Small intestine (tissue), 7 donors: ENCODE results near the gene DRAXIN. TPM values are rescaled to one million over a fixed set of nuclear protein-coding genes. Genes with fewer than 3 reads are reported as not detected.

Experiments used
- DNase-seq, 2 donors: peaks; one replicate each; pipeline versions ENCODE4 v3.0.0 to v3.0.0-alpha.2; 2013
- FAIRE-seq: peaks from 2 replicates; lab custom pipeline; 2012; peaks lifted over from hg19 to GRCh38; lab: Jason Lieb, UNC
- H3K27ac ChIP-seq, 3 donors: one replicate each; pipeline ENCODE4 v1.5.1; 2013; ENCODE audit warnings: low read length in 2 of 3, mild to moderate bottlenecking in 2 of 3, control low read depth in 1 of 3, inconsistent platforms in 1 of 3, low read depth in 1 of 3, moderate library complexity in 1 of 3
- H3K27me3 ChIP-seq, 3 donors: one replicate each; pipeline ENCODE4 v1.6.1; 2013; ENCODE audit warnings: low read length in 3 of 3, inconsistent platforms in 1 of 3; ENCODE audit not compliant: control insufficient read depth in 3 of 3, insufficient read depth in 3 of 3
- H3K36me3 ChIP-seq, 3 donors: one replicate each; pipeline ENCODE4 v1.6.1; 2013; ENCODE audit warnings: low read length in 3 of 3, inconsistent platforms in 1 of 3, low read depth in 1 of 3, mild to moderate bottlenecking in 1 of 3, moderate library complexity in 1 of 3; ENCODE audit not compliant: control insufficient read depth in 3 of 3, insufficient read depth in 2 of 3
- H3K4me1 ChIP-seq, 3 donors: one replicate each; pipeline ENCODE4 v1.6.1; 2013; ENCODE audit warnings: low read length in 2 of 3, inconsistent platforms in 1 of 3, low read depth in 1 of 3, mild to moderate bottlenecking in 1 of 3, moderate library complexity in 1 of 3; ENCODE audit not compliant: control insufficient read depth in 3 of 3, insufficient read depth in 2 of 3
- H3K4me3 ChIP-seq, 3 donors: one replicate each; pipeline ENCODE4 v1.5.1; 2013; ENCODE audit warnings: low read length in 3 of 3, control low read depth in 1 of 3, inconsistent platforms in 1 of 3, low read depth in 1 of 3, mild to moderate bottlenecking in 1 of 3, moderate library complexity in 1 of 3
- H3K9me3 ChIP-seq, 2 donors: one replicate each; pipeline ENCODE4 v1.6.1; 2013; ENCODE audit warnings: low read depth in 1 of 2, low read length in 1 of 2; ENCODE audit not compliant: control insufficient read depth in 2 of 2, insufficient read depth in 1 of 2
- WGBS, 3 donors: extraction: QIAGEN DNeasy Blood & Tissue Kit; methylation state at CpG; one replicate each; pipeline ENCODE4 v1.1.7; 2013; 5-methylcytosine and 5-hydroxymethylcytosine counted together
- polyA plus RNA-seq, 4 donors: library from polyadenylated mRNA; stranded (reverse) in 3 of 4; unstranded in 1 of 4; fragments of 200-250 nt in 3 of 4; fragments of 120-200 nt in 1 of 4; gene quantifications; one replicate each; pipeline versions ENCODE4 v1.2.1 to v1.2.3, GENCODE V29; 2013
- donor health status: healthy with polysubstance abuse.
- donor health status: control.
- donor health status: control.
- donor health status: Bipolar disorder and iron deficiency.
- donor health status: healthy.

The DRAXIN gene
- polyA plus RNA-seq, 4 donors, result 0.07 to 0.15 TPM; not detected in 2

DNA sequence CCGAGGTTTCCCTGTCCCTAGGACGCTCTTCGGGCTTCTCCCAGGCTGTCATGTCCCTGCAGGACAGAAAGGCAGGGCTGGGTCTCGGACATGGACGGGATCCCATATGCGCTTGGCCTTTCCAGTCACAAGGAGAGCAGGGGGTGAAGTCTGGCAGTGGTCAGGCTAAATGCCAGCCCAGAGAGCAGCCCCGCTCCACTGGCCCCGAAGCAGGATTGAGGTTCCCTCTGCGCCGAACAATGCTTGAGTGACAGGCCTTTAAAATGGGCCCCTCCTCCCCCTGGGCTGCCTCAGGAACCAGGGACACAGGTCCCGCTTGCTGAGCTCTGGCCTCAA lies 12.7 kb downstream of the DRAXIN start:
- H3K27me3 ChIP-seq, result peaks cover 3 to 35% (median 7%) of the 10 kb centered on the region in 3 donors
- no peaks in the 10 kb centered on the region for H3K4me1 ChIP-seq
- 65 to 68% (median 66%) methylated on average over 11 of the region's 11 CpGs for WGBS, 3 donors
- DNase-seq (no peak), FAIRE-seq (no peak)
- H3K4me3 ChIP-seq, result no peak overlapping the region
- no peak overlapping the region for H3K27ac ChIP-seq
- H3K9me3 ChIP-seq, result no peaks in the 10 kb centered on the region
- H3K36me3 ChIP-seq, result no peaks in the 10 kb centered on the region

DNA sequence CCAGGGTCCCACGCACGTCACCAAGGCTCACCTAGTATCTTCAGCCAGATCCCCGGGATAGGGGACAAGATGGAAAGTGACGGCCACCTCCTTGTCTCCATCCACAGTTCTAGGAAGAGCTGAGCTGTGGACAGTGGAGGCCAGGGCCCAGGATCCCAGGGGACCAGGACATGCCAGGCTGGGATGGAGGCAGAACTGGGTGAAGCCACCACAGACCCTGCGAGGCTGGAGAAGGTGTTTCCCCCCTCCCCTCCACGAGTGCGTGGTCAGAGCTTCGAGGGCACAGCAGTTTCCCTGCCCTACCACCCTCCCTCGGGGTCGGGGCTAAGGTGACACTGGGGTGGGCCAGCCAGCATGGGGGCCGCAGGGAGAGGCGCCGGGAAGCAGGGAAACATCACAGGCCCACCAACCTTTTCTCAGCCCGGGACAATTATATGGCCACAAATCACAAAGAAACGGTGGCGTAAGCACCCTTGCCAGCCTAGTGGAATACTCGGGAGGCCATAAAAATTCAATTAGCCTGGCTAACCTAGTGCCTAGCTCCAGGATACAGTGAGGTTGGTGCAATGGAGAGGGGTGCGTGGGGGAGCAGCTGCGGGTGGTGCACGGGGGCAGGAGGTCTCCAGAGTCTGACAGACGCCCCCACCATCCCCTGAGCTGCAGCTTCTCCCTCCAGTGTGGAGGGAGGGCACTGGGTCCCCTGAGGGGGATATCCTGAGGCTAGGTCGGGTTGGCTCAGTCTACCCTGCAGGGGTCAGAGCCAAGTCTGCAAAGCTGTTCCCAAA lies 13.4 kb downstream of the DRAXIN start:
- DNase-seq (no peak), FAIRE-seq (no peak)
- Histone ChIP-seq H3K36me3 (no peaks in the 10 kb centered on the region), H3K4me3 (no peak overlapping the region), H3K9me3 (no peaks in the 10 kb centered on the region), H3K27ac (no peak overlapping the region), H3K4me1 (no peaks in the 10 kb centered on the region), H3K27me3 (peaks cover 3 to 35% (median 7%) of the 10 kb centered on the region in 3 donors)
- 52 to 68% (median 61%) methylated on average over 19 to 22 of the region's 22 CpGs for WGBS, 3 donors

DNA sequence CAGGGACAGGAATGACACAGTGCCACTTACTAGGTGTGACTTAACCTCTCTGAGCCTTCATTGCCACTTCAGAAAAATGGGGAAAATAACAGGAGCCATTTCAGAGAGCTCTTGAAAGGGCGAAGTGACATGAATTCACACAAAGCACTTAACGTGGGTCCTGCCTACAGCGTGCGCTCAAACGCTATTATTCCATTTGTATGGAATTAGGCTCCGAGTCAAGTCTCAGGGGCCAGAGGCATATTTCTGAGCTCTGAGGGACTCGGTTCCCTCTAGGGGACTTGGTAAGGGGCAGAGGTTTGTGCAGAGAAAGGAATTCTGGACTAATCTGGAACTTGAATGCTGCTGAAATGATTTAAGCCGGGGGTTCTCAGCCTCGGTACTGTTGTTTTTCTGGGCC lies 14.1 kb downstream of the DRAXIN start:
- Histone ChIP-seq H3K9me3 (no peaks in the 10 kb centered on the region), H3K4me3 (no peak overlapping the region), H3K36me3 (no peaks in the 10 kb centered on the region), H3K27ac (no peak overlapping the region), H3K4me1 (no peaks in the 10 kb centered on the region), H3K27me3 (peaks cover 3 to 32% (median 7%) of the 10 kb centered on the region in 3 donors)
- DNase-seq, result no peak
- 81 to 83% (median 81%) methylated on average over 9 of the region's 9 CpGs for WGBS, 3 donors
- FAIRE-seq, result no peak

DNA sequence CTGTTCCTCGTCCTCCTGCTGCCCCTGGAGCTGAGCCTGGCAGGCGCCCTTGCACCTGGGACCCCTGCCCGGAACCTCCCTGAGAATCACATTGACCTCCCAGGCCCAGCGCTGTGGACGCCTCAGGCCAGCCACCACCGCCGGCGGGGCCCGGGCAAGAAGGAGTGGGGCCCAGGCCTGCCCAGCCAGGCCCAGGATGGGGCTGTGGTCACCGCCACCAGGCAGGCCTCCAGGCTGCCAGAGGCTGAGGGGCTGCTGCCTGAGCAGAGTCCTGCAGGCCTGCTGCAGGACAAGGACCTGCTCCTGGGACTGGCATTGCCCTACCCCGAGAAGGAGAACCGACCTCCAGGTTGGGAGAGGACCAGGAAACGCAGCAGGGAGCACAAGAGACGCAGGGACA lies 14.8 kb downstream of the DRAXIN start:
- Histone ChIP-seq H3K27me3 (peaks cover 3 to 25% (median 3%) of the 10 kb centered on the region in 3 donors), H3K36me3 (no peaks in the 10 kb centered on the region), H3K27ac (no peak overlapping the region), H3K4me1 (no peaks in the 10 kb centered on the region), H3K4me3 (no peak overlapping the region), H3K9me3 (no peaks in the 10 kb centered on the region)
- DNase-seq, result no peak
- 83 to 90% (median 88%) methylated on average over 14 of the region's 14 CpGs for WGBS, 3 donors
- FAIRE-seq, result no peak

DNA sequence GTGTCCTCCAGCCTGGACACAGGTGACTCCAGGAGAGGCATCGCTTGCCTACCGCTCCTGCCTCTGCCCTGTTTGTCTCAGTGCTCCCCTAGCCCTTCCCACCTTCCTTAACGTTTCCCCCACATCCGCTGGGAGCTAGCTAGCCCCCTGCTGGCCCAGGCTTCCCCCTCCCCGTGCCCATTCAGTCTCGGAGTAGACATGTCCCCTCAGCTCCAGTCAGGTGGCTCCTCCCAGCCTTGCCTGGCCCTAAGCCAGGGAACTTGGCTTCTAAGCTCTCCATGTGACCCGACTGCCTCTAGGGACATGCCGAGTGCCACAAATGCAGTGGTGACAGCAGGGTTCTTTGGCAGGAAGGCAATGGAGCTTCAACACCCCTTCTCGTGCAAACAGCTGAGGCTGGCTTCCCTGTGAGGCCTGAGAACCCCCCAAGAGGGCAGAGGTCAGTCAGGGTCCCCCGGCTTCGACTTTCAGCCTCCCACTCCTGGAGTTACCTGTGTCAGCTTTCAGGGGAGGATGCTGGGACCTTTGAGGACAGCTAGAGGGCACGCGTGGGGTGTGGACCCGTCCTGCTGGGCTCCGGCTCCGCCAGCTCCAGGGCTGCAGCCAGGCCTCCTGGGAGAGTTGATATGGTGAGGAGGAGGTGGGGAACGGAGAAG lies 16.2 kb downstream of the DRAXIN start:
- Histone ChIP-seq H3K27ac (no peak overlapping the region), H3K4me1 (no peaks in the 10 kb centered on the region), H3K27me3 (peaks cover 3 to 18% (median 3%) of the 10 kb centered on the region in 3 donors), H3K36me3 (no peaks in the 10 kb centered on the region), H3K4me3 (no peak overlapping the region), H3K9me3 (no peaks in the 10 kb centered on the region)
- FAIRE-seq, result no peak
- peak; percentile 41 to 52 for DNase-seq
- 20 to 51% (median 38%) methylated on average over 17 of the region's 17 CpGs for WGBS, 3 donors

DNA sequence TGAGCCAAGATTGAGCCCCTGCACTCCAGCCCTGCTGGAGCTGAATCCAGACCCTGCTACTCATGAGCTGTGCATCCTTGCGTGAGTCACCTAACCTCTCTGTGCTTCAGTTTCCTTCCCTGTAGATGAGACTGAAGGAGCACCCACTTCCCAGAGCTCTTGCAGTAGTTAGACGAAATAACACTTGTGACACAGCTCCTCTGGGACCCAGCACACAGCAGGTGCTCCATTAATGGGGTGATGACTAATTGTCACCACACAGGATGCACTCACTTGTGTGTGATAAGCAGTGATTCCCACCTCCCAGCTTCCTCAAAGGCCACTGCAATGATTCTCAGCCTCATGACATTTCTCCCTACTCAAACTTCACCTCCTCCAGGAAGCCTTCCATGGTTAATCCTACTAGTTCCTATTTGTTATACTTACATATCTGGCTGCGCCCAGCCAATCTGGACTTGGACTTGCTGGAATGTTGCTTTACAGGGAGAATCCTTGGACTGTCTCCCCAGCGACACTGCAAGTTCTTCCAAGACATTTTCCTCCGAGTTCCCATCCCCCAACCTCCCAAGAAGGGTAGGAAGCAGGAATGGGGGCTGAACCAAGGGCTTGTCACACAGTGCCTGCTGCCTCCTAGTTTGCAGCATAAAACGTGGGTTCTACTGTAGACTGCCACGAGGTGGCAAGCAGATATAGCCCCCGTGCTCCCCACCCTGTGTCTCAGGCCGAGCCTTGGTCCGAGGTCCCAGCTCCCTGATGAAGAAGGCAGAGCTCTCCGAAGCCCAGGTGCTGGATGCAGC lies 17.2 kb downstream of the DRAXIN start:
- H3K27me3 ChIP-seq, result peaks cover 3 to 13% (median 3%) of the 10 kb centered on the region in 3 donors
- H3K4me3 ChIP-seq, result no peak overlapping the region
- no peak overlapping the region for H3K27ac ChIP-seq
- 65 to 76% (median 69%) methylated on average over 11 of the region's 11 CpGs for WGBS, 3 donors
- DNase-seq (no peak), FAIRE-seq (no peak)
- no peaks in the 10 kb centered on the region for H3K36me3 ChIP-seq
- H3K9me3 ChIP-seq, result no peaks in the 10 kb centered on the region
- no peaks in the 10 kb centered on the region for H3K4me1 ChIP-seq

DNA sequence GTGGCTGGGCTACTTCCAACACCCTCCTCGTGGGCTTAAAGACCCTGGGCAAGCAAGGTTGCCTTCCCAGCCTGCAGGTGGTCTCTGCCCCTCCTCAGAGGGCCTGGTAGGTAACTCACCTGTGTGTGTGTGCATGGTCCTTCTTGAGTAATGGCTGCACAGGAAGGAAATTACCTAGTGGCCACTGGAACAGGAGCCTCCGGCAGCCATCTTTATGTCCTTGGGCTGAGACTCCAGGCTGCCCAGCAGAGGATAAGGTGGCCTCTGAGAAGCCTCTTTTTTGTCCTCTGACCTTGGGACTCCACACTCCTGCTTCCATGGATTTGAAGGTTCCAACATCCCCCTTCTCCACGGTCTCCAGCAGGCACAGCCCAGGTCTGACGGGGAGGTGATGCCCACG lies 20.0 kb downstream of the DRAXIN start:
- FAIRE-seq, result no peak

DNA sequence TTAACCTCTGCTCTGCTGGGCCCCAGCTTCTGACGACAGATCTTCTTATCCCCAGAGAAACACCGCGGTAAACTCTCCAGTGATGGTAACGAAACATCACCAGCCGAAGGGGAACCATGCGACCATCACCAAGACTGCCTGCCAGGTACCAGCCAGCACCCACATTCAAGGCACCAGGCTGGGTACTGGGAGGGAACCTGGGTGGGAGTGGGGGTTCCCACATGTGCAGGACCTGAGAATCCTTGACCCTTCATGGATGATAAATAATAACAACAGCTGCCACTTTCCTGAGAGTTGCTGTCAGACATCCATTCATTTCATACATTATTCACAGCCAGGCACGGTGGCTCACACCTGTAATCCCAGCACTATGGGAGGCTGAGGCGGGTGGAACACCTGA lies 20.8 kb downstream of the DRAXIN start:
- FAIRE-seq (no peak), DNase-seq (no peak)
- H3K4me3 ChIP-seq, result no peak overlapping the region
- no peaks in the 10 kb centered on the region for H3K9me3 ChIP-seq
- peaks cover 0 to 3% (median 0%) of the 10 kb centered on the region in 3 donors for H3K27me3 ChIP-seq
- no peak overlapping the region for H3K27ac ChIP-seq
- no peaks in the 10 kb centered on the region for H3K4me1 ChIP-seq
- 85 to 93% (median 88%) methylated on average over 8 of the region's 8 CpGs for WGBS, 3 donors
- no peaks in the 10 kb centered on the region for H3K36me3 ChIP-seq

More for the DNA sequence above, 20.0 kb downstream of the DRAXIN start:
- H3K4me3 ChIP-seq, result no peak overlapping the region
- no peaks in the 10 kb centered on the region for H3K4me1 ChIP-seq
- H3K27ac ChIP-seq, result no peak overlapping the region
- no peak for DNase-seq
- 91 to 94% (median 92%) methylated on average over 4 to 5 of the region's 5 CpGs for WGBS, 3 donors
- no peaks in the 10 kb centered on the region for H3K9me3 ChIP-seq
- peaks cover 0 to 3% (median 0%) of the 10 kb centered on the region in 3 donors for H3K27me3 ChIP-seq
- H3K36me3 ChIP-seq, result no peaks in the 10 kb centered on the region
